ENCODE results near the gene DOCK10. TPM values are rescaled to one million over a fixed set of nuclear protein-coding genes. Genes with fewer than 3 reads are reported as not detected.

Gene DOCK10
- total RNA-seq, 4 donors from 2014 or later: 3.8 to 33.2 (median 12.3) TPM

DNA sequence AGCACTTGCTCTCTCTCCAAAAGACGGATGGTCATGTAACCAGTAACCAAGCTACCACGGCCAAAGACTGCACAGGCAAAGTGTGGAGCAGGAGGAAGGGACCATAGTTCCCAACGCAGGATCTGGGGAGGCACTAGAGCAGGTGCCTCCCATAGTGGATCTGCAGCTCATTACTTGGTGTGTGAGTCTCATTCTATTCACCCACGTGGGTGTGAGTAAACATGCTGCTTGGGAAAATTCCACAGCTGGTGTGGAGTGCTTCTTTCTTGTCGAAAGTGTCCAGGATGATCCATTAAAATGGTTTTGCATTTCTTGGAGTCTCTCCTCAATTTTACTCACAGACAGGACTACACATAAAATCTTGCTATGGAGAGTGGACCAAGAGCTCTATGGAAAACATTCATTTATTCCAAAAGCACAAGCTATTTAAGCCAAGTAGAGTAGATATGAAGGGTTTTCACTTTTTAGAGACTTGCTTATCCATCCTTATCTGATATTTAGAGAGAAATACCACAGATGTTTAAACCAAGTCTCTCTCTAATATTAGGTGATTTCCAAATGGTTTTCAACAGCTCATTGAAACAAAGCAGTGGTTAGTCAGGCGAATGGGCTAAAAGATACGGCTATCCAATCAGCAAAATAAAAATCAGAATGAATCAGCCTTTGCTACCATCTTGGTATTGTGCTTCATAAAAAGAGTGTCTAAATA is 221.8 kb downstream of the DOCK10 start:
- no peak overlapping the region for H3K4me3 ChIP-seq
- H3K4me1 ChIP-seq: no peaks in the 10 kb centered on the region
- H3K27ac ChIP-seq: no peak overlapping the region
- H3K36me3 ChIP-seq: no peaks in the 10 kb centered on the region
- H3K27me3 ChIP-seq: no peaks in the 10 kb centered on the region
- no peak for TF ChIP-seq POLR2A (IDR thresholded peaks at IDR 0.05)
- TF ChIP-seq, protein P1, sequence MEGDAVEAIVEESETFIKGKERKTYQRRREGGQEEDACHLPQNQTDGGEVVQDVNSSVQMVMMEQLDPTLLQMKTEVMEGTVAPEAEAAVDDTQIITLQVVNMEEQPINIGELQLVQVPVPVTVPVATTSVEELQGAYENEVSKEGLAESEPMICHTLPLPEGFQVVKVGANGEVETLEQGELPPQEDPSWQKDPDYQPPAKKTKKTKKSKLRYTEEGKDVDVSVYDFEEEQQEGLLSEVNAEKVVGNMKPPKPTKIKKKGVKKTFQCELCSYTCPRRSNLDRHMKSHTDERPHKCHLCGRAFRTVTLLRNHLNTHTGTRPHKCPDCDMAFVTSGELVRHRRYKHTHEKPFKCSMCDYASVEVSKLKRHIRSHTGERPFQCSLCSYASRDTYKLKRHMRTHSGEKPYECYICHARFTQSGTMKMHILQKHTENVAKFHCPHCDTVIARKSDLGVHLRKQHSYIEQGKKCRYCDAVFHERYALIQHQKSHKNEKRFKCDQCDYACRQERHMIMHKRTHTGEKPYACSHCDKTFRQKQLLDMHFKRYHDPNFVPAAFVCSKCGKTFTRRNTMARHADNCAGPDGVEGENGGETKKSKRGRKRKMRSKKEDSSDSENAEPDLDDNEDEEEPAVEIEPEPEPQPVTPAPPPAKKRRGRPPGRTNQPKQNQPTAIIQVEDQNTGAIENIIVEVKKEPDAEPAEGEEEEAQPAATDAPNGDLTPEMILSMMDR (IDR thresholded peaks at IDR 0.05): no peak
- no peak for DNase-seq
- H3K9me3 ChIP-seq: no peaks in the 10 kb centered on the region
- intact Hi-C loops (cut with DNase I; ENCODE audit: low total_unique reads): no loop called here

GRCh38 chr2:224819075-224819474 is 223.2 kb downstream of the DOCK10 start:
- no peaks in the 10 kb centered on the region for H3K9me3 ChIP-seq
- H3K27ac ChIP-seq: no peak overlapping the region
- DNase-seq: no peak
- no peak for TF ChIP-seq POLR2A (IDR thresholded peaks at IDR 0.05)
- TF ChIP-seq, protein P1 (IDR thresholded peaks at IDR 0.05): no peak
- no peaks in the 10 kb centered on the region for H3K27me3 ChIP-seq
- no peak overlapping the region for H3K4me3 ChIP-seq
- intact Hi-C loops (cut with DNase I; ENCODE audit: low total_unique reads): no loop called here
- no peaks in the 10 kb centered on the region for H3K4me1 ChIP-seq
- no peaks in the 10 kb centered on the region for H3K36me3 ChIP-seq

DNA sequence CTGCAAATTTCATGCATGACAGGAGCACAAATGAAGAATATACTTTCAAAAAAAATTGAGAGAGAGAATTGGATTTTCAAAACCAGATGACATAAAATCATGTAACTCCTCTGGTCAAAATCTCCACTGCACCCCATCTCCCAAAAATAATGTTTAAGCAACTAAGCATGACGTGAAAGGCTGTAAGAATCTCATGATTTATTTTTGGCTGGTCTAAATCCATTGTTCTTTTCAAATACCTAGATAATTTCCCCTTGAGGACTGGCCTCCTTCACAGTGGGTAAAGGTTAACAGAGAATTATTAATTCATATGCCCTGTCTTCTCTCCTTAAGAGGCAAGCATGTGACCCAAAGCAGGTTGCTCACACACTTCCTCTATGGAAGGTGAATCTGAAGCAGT is 224.6 kb downstream of the DOCK10 start:
- no peaks in the 10 kb centered on the region for H3K27me3 ChIP-seq
- DNase-seq: no peak
- no peak overlapping the region for H3K27ac ChIP-seq
- no peak overlapping the region for H3K4me3 ChIP-seq
- no peak for TF ChIP-seq POLR2A (IDR thresholded peaks at IDR 0.05)
- TF ChIP-seq, protein P1 (IDR thresholded peaks at IDR 0.05): no peak
- H3K4me1 ChIP-seq: no peaks in the 10 kb centered on the region
- intact Hi-C loops (cut with DNase I; ENCODE audit: low total_unique reads): no loop called here
- H3K9me3 ChIP-seq: no peaks in the 10 kb centered on the region
- no peaks in the 10 kb centered on the region for H3K36me3 ChIP-seq

- Histone ChIP-seq H3K27me3 (no peaks in the 10 kb centered on the region), H3K9me3 (no peaks in the 10 kb centered on the region), H3K27ac (no peak overlapping the region), H3K36me3 (no peaks in the 10 kb centered on the region), H3K4me1 (no peaks in the 10 kb centered on the region), H3K4me3 (no peak overlapping the region)
- DNase-seq: no peak
- TF ChIP-seq, protein P1 (IDR thresholded peaks at IDR 0.05): no peak
- no peak for TF ChIP-seq POLR2A (IDR thresholded peaks at IDR 0.05)
- intact Hi-C loops (cut with DNase I; ENCODE audit: low total_unique reads): no loop called here
Measured at GRCh38 chr2:224816816-224817215, 225.5 kb downstream of the DOCK10 start.

GRCh38 chr2:224813578-224813977 is 228.7 kb downstream of the DOCK10 start:
- H3K27me3 ChIP-seq: no peaks in the 10 kb centered on the region
- intact Hi-C loops (cut with DNase I; ENCODE audit: low total_unique reads): no loop called here
- DNase-seq: no peak
- H3K4me3 ChIP-seq: no peak overlapping the region
- H3K27ac ChIP-seq: no peak overlapping the region
- H3K36me3 ChIP-seq: no peaks in the 10 kb centered on the region
- no peaks in the 10 kb centered on the region for H3K9me3 ChIP-seq
- no peaks in the 10 kb centered on the region for H3K4me1 ChIP-seq
- TF ChIP-seq, protein P1 (IDR thresholded peaks at IDR 0.05): no peak
- TF ChIP-seq POLR2A (IDR thresholded peaks at IDR 0.05): no peak

Data from uterus (tissue), 4 donors.